GM18499 (cell line): ENCODE results near the gene NFIC.
"Not testable (repeated sequence)": the region's sequence is repeated elsewhere in the genome, so short reads cannot be mapped to it uniquely, and the experiment has no call there.

Experiments
- ATAC-seq: cut with Tn5 transposase; IDR thresholded peaks from one replicate; pipeline ENCODE4 v1.9.1; 2021; ENCODE audit warnings: moderate number of reproducible peaks; ENCODE audit not compliant: insufficient read depth, unreplicated experiment

The NFIC gene

GRCh38 chr19:3501780-3502179 lies 135.4 kb downstream of the NFIC start:
- ATAC-seq, result no peak

GRCh38 chr19:3503036-3503572 lies 136.7 kb downstream of the NFIC start:
- ATAC-seq, result no peak

GRCh38 chr19:3504735-3505134 lies 138.4 kb downstream of the NFIC start:
- ATAC-seq, result no peak

DNA sequence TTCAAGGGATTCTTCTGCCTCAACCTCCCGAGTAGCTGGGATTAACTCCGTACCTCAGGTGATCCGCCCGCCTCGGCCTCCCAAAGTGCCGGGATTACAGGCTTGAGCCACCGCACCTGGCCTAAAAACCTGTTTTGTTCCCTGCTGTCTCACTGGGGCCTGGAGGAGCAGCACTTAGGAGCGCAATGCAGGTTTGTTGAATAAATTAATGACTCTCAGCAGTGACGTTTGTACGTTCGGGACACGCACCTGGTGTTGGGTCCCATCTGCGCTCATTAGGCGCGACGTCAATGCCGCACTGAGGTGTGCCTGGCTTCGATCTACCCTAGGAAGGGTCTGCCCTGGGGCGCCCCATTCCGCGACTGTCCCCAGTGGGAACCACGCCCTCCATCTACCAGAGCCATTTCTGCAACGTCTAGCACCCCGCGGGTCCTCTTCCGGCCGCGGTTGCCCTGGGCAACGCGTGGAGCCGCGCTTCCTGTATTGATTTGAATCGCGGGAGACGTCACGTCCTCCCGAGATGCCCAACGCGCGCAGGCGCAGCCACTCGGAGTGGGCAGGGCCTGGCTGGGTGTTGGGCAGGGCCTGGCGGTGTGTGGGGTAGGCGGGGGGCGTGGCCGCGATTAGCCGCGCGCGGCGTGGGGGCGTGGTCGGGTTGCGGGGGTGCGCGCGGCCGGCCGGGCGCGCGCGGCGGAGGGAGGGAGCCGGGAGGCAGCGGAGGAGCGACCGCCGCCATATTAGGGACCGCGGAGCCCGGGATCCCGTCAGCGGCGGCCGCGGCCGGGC lies 139.4 kb downstream of the NFIC start, which contains the start of gene FZR1:
Gene FZR1, plus strand, starts transcription at position 714 of the 786 bp plus-strand sequence. CDS start 16,679 bp downstream, outside the sequence.
- ATAC-seq, result peak; percentile 77

GRCh38 chr19:3506384-3507340 lies 140.3 kb downstream of the NFIC start:
- peak; percentile 15 for ATAC-seq

DNA sequence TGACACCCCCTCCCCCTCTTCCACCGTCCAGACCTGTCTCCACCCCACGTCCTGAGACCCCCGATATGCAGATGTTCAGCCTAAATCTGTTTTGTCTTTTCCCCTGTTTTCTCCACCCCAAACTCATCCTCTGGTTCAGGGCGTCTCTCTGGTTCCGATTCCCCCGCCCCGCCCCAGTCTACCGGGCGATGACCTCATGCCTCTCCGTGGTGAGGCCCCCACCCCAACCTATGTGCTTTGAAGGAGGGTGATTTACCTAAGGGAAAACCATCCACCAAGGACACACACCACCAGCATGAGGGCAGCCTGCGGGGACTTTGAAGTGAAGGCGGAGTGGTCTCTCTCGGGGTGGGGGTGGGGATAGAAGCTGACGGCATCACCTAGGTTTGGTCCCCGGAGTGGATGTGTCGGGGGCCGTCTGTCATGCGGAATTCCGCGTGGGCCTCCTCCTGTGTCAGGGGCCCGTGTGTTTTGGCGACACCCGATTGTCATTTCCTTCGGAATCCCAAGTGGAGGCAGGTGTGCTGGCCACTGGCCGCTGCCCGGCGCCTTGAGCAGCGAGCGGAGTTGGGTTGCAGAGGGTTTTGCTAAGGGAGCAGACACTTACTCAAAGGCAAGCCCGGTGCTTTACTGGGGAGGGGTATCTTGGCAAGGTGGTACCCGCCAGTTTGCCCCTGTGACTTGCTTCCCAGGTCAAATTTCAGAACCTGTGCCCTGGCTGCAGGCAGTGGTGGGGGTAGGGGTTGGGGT lies 141.2 kb downstream of the NFIC start:
- ATAC-seq, result no peak

DNA sequence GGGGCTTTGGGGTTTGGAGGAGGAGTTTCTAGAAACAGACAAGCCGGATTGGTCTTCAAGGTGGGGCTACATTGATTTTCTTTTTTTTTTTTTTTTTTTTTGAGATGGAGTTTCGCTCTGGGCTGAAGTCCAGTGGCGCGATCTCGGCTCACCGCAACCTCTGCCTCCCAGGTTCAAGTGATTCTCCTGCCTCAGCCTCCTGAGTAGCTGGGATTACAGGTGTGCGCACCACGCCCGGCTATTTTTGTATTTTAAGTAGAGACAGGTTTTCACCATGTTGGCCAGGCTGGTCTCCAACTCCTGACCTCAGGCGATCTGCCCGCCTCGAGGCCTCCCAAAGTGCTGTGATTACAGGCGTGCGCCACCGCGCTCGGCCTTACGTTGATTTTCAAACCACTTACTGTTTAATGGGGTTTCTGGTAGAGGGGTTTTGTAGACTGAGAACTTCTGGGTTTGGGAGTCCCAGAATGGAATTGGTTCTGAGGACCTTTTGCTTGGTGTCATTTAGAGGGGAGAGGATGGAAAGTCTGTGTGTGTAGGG lies 141.8 kb downstream of the NFIC start:
- not testable (repeated sequence) for ATAC-seq

DNA sequence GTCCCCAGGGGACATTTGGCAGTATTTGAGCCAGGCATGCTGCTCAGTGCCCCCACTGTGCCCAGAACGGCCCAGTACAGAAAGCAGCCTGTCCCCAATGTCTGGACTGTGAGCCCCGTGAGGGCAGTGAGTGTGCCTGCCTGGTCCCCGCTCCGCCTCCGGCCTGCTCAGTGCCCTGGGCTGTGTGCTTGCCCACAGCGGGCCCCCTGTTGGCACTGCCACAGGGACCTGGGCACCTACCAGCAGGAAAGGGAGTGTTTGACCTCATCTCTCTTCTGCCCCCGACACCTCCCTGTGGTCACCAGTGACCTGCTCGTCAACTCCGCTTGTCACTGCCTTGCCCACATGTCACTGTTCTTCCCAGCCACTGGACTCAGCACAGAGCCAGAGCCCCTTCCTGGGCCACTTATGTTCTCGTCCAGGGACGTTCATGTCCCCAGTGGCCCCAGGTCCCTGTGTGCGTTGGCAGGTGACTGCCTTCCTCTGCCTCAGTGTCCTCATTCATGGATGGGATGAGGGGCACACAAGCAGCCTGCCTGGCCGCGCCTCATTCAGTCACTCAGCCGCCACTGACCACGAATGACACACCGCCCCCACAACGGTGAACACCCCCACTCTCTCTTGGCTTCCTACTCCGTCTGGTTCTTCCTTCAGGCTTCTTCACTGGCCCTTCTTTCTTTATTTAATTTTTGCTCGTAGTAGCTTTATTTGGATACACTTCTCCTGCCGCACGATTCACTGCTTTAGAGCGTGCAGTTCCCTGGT lies 142.6 kb downstream of the NFIC start:
- ATAC-seq, result no peak

GRCh38 chr19:3509566-3509989 lies 143.2 kb downstream of the NFIC start:
- ATAC-seq, result no peak

DNA sequence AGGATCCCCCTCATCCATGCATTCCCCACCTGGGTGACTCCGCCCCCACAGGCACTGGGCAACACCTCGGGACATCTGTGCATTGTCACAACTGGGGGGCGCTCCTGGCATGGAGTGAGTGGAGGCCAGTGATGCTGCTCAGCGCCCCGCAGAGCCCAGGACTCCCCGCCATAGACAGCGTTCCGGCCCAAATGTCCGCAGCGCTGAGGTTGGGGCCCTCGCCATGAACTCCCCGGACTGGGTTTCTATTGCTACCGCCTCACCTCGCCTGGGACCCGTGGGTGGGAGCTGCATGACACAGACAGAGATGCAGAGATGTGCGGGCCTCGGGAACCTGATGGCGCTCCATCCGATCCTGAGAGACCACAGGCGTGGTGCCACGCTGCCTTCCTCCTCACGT lies 144.3 kb downstream of the NFIC start:
- no peak for ATAC-seq

GRCh38 chr19:3511506-3512251 lies 145.3 kb downstream of the NFIC start:
- no peak for ATAC-seq

- ATAC-seq, result no peak
Measured at GRCh38 chr19:3512562-3513228, 146.3 kb downstream of the NFIC start.

DNA sequence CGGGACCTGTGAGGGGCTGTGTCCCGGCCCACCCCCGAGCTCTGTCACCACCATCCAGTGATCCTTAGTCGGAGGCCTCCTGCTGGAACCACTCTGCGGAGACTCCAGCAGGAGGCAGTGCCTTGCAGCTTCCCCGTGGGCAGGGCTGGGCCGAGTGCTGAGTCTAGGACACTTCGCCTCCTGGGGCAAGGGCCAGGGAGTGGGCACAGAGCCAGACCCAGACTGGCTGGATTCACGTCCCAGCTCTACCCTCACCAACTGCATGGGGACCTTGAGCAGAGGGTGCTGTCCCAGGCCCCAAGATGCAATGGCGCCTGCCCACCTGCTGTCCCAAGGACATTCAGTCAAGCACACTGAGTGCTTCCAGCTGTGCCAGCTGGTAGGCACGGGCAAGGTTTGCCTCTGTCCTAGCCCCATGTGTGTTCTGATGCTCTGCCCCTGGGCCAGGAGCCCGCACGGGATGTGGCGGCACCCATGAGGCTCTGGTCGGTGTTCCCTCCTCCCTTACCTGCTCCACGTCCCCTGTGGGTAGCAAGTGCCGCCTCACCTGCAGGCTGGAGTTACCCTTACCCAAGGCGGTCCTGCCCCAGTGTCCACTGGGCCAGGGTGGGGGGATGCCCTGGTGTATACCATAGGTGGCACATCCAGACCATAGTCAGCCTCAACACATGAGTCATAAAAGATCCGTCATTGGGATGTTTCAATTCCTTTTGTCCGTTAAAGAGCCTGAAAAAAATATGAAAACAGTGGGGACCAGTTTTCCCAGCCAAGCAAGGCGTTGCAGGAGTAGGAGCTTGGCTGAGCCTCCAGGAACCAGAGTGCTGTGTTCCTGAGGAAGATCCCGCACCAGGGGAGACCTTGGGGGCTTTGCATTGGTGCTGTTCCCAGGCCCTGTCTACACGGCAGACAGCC lies 147.1 kb downstream of the NFIC start:
- ATAC-seq, result no peak

DNA sequence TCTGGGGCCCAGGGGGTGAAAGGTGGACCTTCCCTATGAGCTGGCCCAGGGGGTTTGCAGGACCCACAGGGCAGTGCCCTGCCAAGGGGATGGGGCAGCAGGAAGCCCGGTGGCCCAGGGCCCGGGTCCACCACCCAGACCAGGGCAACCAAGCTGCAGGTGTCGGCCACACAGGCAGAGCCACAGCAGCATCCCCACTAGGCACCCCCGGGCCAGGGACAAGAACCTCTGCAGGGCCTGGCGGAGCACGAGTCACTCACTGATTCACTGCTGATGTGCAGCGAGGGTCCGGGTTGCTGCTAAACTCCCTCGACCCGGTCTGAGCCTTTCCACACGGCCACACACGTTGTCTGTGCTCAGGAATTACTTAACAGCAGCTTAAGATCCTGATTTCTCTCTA lies 148.5 kb downstream of the NFIC start:
- no peak for ATAC-seq

DNA sequence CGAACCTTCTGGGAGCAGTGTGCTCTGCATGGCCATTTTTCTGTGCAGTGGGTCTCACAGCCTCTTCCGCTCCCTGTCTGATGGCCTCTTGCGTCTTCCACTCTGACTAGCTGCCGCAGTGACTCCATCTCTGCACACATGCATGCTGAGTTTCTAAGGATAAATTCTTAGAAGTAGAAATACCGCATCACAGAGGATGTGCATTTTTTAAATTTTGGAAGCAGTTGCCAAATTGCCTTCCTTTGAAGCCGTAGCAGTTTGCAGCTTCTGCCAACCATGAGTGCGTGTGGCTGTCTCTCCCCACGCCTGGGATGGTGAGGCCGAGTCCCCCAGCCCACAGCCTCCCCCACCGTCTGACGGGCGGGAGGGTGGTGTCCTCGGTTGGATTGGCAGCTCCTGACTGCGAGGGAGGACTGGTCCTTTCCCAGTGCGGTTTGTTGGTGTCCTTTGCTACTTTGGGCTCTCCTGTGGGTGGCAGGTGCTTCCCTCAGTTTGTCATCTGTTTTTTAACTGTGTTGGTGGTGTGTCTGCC lies 149.6 kb downstream of the NFIC start:
- ATAC-seq, result no peak

DNA sequence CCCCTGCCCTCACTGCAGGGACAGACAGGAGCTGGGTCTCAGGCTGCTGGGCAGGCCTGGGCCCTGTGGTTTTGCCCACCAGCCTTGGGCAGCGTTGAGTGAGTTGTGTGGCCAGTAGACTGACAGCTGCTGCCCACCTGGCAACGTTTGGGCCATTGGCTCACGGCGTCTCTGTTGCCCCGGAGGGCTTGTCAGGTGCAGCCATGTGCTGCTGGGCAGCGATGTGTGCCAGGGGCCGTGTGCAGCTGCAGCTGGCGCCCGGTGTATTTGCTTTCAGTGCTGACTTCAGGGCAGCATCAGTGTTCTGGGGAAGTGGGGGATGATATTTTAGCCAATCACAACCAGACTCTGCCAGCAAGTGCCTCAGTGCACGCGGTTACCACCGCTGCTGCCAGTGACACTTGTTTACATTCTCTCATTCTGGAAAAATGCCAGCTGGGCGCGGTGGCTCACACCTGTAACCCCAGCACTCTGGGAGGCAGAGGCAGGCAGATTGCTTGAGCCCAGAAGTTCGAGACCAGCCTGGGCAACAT lies 150.4 kb downstream of the NFIC start:
- ATAC-seq, result no peak
